Measurements from ENCODE around the gene HMGCLL1. TPM values are rescaled to one million over a fixed set of nuclear protein-coding genes. Genes with fewer than 3 reads are reported as not detected.

The HMGCLL1 gene
- total RNA-seq, 1 donor from 2014 or later = 0.07 TPM

DNA sequence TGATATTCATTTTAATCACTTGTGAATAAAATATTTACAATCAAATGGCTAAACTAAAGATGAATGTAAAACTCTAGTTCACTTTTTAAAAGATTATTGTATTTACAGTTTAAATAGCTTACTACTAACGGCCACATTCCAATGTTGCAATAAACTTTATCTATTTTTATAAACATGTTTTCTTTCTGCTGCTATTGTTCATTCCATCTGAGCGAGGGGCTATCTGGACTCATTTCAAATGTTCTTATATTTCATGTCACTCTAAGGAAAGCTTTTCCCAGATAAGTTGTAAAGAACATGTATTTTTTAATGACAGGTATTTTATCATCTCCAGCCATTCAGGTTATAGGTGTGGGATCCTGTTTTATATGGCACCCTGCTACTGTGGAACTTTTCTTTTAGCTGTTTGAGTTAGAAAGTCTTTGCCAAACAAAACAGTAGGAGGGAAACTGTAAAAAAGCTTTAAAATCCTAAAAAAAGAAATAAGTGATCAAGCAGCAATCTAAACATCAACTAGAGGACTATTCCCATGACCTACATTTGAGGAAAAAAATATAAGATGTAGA, 42.5 kb downstream of the HMGCLL1 start:
- no peak for DNase-seq (ENCODE audit: low read depth, low spot score)

DNA sequence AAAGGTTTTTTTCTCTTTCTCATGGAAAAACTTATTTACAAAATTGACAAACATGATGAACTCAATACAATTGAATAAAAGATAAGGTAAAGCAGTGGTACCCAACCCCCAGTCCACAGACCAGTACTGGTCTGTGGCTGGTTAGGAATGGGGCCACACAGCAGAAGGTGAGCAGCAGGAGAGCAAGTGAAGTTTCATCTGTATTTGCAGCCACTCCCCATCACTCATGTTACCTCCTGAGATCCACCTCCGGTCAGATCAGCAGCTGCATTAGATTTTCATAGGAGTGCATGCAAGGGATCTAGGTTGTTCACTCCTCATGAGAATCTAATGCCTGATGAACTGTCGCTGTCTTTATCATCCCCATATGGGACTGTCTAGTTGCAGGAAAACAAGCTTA, 47.5 kb downstream of the HMGCLL1 start:
- no peak for DNase-seq (ENCODE audit: low read depth, low spot score)

DNA sequence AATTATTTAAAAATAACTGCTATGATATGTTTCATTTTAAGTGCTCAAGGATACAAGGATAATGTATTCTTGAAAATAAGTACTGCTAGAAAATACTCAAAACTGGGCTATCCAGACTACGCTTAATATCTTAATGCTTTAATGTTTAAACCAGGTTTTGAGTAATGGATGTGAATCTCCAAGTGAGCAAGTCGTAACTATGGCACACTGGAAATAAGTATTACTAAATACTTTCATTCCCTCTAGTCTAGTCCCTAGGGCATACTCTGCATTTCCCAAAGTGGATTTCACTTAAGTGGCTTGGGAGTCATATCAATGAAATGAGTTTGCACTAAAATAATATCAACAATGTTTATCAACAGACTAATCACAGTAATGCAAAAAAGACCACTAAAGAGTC, 48.1 kb downstream of the HMGCLL1 start:
- DNase-seq (ENCODE audit: low read depth, low spot score) = no peak

DNA sequence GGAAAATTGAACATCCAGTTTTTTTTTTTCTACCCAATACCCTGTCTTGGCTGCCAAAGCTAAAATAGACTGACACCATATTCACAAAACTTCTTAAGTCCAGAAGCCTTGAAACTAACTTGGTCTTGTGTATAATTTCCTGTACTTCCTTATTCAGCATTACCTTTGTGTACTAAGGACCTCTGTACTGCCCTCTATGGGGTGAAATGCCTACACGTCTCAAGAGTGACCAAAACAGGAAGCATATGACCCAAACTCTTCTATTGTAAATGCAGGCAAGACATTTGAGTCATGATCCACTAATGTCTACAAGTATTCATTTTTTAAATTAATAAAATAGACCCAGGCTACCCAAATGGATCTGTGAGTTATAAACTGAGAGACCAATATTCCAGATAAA, 50.4 kb downstream of the HMGCLL1 start:
- peak; percentile 66 for DNase-seq (ENCODE audit: low read depth, low spot score)

DNA sequence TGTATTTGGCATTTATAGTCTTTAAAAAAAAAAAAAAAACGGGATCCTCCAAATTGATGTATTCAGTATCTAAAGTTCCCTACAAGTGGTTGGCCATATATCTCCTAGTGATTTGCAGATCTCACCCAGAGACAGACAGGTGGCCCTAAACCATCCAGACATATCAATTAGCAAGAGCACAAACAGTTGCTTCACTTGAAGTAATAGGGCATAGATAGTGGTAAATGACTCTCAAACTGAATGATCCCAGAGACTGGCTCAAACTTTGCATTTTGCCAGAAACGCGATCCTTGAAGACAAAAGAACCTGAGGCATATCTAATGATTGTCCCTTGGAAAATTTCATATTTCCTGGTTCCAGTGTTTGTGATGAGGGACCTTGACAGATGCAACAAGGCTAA, 54.6 kb downstream of the HMGCLL1 start:
- no peak for DNase-seq (ENCODE audit: low read depth, low spot score)

DNA sequence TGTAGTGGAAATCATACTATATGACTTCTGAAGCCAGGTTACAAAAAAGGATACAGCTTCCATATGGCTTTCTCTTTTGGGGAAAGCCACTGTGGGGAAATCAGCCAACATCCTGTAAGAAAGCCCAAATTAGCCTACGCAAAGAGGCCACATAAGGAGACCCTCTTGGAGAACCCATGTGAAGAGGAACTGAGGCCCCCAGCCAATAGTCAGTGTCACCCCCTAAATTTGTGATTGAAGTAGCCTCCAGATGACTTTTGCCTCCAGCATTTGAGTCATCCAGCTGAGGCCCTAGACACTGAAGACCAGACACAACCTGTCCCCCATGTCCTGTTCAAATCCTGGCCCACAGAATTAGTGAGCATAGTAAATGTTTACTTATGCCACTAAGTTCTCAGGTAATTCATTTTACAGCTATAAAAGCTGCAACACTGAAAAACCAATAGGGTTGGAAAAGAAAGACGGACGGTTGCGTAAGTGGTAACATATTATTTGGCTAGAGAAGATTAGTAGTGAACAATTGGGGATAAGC, 60.4 kb downstream of the HMGCLL1 start:
- no peak for DNase-seq (ENCODE audit: low read depth, low spot score)

DNA sequence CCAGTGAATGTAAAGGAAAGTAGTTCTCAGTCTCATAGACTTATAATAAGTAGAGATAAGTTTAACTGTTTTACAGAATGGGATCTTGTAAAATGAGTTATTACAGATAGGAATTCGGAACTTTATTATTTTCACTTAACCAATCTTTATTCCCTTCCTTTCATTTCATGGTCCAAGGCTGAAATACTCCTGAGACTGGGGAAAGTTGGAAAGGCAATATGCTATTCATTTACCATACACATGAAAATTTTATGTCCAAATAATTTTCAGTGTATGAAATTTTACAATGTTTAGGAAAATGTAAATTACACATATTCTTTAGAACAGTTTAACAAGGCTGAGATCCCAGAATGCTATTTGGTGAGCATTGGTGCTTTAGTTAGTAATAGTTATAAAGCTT, 62.3 kb downstream of the HMGCLL1 start:
- DNase-seq (ENCODE audit: low read depth, low spot score) = no peak

DNA sequence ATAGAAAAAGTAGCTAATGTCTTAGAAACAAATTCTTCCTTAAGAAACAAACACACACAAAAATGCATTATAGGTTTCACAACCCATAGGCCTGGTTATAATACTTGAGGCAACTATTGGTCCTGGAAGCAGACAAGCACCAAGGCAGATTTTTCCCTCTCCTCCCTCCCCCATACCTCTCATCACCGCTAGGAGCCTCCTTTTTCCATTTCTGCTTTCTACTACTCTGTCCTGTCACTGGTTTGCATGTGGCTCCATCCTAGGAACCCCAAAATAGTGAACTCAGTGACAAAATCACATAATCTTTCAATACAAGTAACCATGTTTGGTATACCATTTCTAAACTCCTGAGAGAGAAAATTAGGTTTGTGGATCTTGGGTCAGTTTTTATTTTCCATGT, 66.1 kb downstream of the HMGCLL1 start:
- no peak for DNase-seq (ENCODE audit: low read depth, low spot score)

DNA sequence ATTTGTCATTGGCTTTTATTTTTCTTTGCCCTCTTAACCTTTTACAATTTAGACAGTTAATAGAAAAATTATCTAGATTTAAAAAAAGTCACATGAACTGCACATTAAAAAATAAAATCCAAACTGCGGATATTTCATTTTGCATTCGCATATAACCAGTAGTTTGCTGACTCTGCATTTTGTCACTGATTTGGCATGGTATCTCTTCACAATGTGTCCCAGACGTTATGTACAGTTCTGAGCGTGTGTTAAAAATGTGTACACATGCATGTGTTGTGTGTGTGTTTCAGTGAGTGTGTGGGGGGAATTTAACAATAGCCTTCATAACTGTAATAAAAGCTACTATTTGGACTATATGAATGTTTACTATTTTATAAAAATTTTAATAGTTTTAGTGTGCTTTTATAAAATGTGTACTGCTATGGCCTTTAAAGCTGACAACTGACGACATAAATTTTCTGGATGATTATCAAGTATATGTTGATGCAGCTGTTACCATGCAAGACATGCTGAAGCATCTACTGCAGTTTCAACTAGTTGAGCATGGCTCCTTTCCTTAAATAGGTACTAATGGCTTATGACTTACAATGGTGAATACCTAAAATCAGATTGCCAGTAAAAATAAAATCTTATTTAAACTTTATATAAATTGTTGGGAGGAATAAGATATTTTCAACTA, 67.7 kb downstream of the HMGCLL1 start:
- DNase-seq (ENCODE audit: low read depth, low spot score) = no peak

DNA sequence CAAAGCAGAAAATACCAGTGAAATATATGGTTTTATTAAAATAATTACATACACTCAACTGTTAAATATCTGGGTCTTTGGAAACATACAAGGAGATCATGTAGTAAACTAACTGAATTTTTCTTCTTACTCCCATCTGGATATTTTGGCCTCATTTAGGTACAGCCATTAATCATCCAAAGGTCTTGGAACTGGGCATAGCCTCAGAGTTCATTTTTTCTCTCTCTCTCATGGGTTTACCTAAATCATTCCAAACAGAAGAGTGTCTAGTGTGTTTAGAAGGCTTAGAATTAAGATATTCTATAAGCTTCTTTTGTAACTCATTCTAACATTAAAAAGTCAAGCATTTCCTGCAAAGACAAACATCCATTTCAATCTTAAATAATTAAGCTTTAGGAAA, 79.4 kb downstream of the HMGCLL1 start:
- no peak for DNase-seq (ENCODE audit: low read depth, low spot score)

DNA sequence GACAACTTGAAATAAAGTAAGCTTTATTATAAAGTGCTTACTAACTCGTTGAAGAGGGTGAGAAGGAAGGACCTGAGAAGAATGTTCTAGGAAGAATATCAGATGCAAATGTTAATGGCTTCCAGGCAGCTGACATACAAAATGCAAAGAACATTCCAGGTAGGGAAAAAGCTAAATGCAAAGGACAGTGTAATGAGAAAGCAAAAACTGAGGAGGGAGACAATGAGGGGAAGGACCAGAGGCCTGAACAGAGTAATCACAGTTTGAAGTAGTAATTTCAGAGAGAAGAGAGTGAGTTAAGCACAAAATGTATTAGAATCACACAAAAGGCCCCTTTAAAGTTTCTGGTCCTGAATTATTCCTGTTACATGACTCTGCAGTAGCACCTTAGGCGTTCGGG, 81.3 kb downstream of the HMGCLL1 start:
- no peak for DNase-seq (ENCODE audit: low read depth, low spot score)

DNA sequence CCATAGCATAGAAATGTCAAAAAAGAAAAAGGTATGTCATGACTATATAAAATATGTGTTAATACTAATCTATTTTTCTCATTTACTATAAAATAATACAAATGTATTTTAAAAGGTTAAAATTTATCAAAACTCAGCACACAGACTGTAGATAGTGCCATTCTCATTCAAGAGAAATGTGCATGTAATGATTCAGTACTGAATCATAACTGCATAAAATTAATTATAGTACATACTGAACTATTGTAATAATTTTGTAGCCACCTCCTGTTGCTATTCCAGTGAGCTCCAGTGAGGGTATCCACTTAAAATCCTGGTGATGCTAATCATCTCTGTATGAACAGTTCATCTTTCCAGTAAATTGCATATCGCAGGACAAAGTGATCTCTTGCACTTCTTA, 82.8 kb downstream of the HMGCLL1 start:
- no peak for DNase-seq (ENCODE audit: low read depth, low spot score)

DNA sequence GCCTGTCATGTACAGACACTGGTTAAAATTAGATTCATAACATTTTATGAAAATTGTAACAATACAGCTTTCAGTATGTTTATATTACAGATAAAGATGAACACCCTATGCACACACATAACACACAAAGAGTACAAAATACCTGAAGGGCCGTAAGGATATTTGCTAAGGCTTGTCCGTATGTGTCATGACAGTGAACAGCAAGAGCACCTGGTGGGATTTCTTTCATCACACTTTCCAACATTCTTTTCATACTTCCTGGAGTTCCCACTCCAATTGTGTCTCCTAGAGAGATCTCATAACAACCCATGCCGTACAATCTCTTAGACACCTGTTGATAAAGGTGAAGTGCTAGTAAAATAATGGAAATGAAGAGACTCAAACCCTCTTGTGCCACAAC, 83.7 kb downstream of the HMGCLL1 start:
- no peak for DNase-seq (ENCODE audit: low read depth, low spot score)

DNA sequence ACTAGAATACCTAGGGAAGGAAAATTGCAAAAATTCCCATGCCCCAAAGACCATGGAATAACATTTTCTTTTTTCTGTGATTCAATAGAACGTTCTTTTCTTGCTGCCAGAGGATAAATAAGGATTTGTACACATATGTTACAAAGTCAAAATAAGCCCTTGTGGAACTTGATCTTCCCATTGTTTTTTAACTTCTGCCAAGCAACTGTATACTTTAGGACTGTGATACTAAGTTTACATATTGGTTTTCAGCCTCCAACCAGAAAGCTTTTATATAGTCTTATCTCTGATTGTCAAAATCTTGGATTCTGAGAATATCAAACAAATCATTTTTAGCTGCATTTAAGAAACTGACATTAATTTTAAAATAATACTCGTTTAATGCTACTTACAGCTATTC, 84.6 kb downstream of the HMGCLL1 start:
- DNase-seq (ENCODE audit: low read depth, low spot score) = no peak

DNA sequence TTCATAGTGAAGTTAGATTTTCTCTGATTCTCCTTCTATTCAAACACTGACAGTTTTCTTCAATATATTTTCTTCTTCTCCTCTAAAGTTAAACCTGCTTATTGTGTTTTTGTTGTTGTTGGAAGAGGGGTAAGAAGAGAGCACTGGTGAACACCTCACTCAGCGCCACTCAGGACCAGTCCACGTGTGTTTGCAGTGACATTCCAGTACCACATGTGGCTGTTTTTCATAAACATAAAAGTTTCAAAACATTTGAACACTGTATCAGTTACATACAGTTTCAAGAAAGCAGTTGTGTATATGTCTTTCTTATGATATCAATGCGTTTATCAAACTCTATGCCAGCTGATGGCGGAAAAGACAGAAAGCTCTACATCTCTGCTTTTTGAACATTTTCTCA, 86.7 kb downstream of the HMGCLL1 start:
- no peak for DNase-seq (ENCODE audit: low read depth, low spot score)

DNA sequence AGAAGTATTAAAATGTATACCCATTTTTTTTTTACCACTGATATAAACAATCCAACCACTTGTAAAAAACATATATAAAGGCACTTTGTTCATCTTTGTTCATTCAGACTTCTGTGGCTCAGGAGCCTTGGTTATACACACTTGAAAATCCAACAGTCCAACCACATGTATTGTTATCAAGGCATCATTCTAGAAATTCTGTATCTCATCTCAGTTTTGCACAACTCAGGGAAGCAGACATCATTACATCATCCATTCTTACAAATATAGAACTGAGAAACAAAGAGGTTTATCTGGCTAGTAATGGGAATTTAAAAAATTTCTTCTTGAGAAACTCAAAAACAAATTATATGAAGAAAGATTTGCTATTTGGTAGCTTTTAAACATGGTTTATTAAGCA, 88.1 kb downstream of the HMGCLL1 start:
- no peak for DNase-seq (ENCODE audit: low read depth, low spot score)

DNA sequence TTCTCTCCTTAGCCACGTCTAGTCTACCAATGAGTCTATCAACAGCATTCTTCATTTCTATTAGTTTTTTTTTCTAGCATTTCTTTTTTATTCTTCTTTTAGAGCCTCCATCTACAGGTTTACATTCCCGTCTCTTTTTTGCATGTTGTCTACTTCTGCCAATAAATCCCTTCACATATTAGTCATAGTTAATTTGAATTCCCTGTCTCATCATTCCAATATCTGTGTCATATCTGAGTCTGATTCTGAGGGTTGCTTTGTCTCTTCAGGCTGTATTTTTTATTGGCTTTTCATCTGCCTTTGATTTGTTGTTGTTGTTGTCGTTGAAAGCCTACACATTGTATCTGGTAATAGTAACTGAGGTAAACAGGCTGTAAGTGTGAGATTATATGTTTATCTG, 104.6 kb downstream of the HMGCLL1 start:
- no peak for DNase-seq (ENCODE audit: low read depth, low spot score)

DNA sequence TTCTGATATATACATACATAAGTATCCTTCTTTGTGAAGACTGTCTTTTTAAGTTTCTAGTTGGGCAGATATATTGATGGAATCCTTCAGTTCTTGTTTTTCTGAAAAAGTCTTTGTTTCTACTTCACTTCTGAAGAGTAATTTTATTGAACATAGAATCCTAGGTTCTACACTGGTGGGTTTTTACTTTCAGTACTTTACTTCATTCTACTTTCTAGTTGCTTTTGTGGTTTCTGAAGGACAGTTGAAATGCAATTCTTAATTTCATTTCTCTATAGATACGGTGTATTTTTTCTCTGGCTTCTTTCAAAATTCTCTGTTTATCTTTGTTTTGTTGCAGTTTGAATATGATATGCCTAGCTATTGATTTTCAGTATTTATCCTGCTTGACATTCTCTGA, 105.3 kb downstream of the HMGCLL1 start:
- no peak for DNase-seq (ENCODE audit: low read depth, low spot score)

DNA sequence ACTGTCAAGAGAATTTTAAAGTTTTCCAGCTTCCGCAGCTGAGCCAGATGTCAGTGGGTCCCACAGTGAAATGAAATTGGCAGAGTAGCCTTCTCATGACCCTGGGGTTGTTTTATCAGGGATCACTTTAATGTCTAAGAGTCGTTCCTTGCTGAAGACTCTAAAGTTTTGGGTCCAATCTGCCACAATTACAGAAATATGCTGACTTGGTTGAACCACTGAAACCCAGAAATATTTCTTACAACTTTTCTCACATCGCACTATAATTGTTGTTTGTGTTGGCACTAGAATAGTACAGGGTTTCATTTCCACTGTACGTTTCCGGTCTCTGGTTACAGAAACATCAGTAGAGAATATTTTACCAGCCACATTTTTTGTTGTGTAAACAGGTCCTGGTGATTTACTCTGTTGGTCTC, 109.0 kb downstream of the HMGCLL1 start:
- DNase-seq (ENCODE audit: low read depth, low spot score) = no peak

DNA sequence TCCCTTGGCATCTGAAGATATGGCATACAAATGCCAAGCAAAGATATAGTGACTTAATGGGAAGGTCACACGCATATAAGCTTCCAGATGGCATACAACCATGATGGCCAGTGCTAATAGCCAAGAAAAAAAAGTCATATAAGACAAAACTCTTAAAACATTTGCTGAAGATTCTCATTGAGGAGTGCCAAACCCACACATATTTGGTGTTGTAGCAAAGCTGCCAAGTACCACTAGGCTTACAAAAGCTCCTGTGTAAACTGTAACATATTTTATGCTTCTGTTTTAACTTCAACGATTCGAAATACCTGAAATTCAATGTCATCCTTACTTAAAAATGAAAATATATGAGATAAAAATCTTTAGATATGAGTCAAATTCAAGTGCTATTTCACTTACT, 123.0 kb downstream of the HMGCLL1 start:
- DNase-seq (ENCODE audit: low read depth, low spot score) = no peak

DNA sequence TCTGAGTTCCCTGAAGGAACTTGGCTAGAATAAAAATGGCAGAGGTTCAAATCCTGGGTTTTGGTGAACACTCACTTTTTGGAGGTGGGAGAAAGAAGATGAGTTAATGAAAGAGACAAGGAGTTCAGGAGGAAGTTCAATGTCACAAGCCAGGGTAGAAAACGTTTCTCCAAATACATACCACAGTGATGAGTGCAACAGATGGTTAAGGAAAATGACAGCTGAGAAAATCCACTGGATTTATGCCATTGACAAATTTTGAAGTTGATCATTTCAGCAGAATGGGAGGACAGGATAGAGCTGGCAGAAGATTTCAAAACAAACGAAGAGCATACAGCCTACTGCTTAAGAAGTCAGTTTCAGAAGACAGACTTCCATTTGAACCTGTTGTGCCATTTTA, 129.0 kb downstream of the HMGCLL1 start:
- DNase-seq (ENCODE audit: low read depth, low spot score) = no peak

DNA sequence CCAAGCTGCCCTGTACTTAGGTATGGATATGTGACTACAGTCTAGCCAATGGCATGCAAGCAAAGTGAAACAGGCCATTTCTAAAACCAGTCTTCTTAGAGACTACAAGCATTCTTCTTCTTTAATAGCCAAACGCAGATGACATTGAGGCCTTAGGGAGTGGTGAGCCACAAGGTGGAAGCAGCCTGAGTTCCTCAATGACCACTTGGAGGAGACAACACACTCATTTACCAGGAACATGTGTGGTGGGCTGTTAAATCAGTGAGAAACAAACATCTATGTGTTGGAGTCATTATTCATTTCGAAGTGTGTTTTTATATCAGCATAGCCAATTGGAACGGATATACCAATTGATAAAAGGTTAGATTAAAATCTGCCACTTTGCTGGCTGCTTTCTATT, 129.8 kb downstream of the HMGCLL1 start:
- no peak for DNase-seq (ENCODE audit: low read depth, low spot score)

DNA sequence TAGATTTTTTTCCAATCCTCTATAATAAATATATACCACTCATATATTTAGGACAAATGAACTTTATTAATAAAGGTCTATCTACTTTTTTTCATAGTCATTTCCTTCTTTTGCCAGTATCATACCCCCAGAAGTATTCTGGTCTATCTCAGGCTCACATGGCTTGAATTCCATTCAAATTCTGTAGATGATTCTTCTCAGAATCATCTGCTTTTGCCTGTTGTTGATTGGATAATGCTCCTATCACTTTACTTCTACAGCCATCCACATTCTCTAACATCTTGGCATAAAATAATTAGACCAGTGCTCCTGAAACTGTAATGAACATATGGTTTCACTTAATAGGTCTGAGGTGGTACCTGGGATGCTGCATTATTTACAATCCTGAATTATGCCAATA, 130.5 kb downstream of the HMGCLL1 start:
- DNase-seq (ENCODE audit: low read depth, low spot score) = no peak

DNA sequence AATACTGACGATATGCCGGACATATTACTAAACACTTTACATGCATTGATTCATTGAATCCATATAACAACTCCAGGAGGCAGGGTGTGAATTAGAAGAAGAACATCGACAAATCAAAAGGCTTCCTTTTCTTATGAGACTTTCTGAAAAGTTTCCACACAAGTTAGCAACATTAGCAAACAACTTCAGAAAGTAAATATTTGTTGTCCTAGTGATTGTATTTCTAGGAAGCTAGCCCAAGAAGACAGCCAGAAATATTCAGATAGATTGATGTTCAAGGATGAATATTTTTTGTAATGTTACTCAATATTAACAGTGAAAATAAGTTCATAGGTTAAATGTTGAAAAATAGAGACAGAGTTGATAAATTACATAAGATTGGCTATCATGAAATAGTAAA, 131.1 kb downstream of the HMGCLL1 start:
- no peak for DNase-seq (ENCODE audit: low read depth, low spot score)
